MCF 10A (cell line): ENCODE measurements around the gene PPP1R14D. TPM values are rescaled to one million over a fixed set of nuclear protein-coding genes. Genes with fewer than 3 reads are reported as not detected.

Experiments used
- BruUV-seq: library from RNA; stranded (reverse); fragments of 400-500 nt; replicated peaks from 2 replicates; lab custom pipeline; 2021; lab: Mats Ljungman, UMichigan
- CTCF ChIA-PET: fragments of 300-600 bp; sonication (Branson Sonifier 250); formaldehyde crosslinking; extraction: SDS; loops from one replicate; lab custom pipeline; 2021; ENCODE audit warnings: antibody characterized with exemption, inconsistent platforms; lab: Yijun Ruan, JAX
- POLR2A ChIA-PET: fragments of 300-600, 350-650 bp; sonication (Branson Sonifier 250); formaldehyde crosslinking; extraction: SDS; loops from one replicate; lab custom pipeline; 2020; ENCODE audit warnings: antibody characterized with exemption, inconsistent platforms; lab: Yijun Ruan, JAX
- DNase-seq: peaks from one replicate; pipeline ENCODE4 v3.0.0-alpha.2; 2018; ENCODE audit not compliant: unreplicated experiment
- H3K27ac Mint-ChIP-seq: one replicate; pipeline ENCODE4 v1.8.0; 2022; ENCODE audit warnings: mild to moderate bottlenecking, low read depth, mixed read lengths; ENCODE audit not compliant: unreplicated experiment
- H3K27me3 Mint-ChIP-seq: one replicate; pipeline ENCODE4 v1.8.0; 2022; ENCODE audit warnings: mixed read lengths; ENCODE audit not compliant: insufficient read depth, unreplicated experiment
- H3K36me3 Mint-ChIP-seq: one replicate; pipeline ENCODE4 v1.8.0; 2022; ENCODE audit warnings: mild to moderate bottlenecking, moderate library complexity, mixed read lengths; ENCODE audit not compliant: insufficient read depth, unreplicated experiment
- H3K4me1 Mint-ChIP-seq: one replicate; pipeline ENCODE4 v1.8.0; 2022; ENCODE audit warnings: mixed read lengths; ENCODE audit not compliant: insufficient read depth, unreplicated experiment
- H3K4me3 Mint-ChIP-seq: one replicate; pipeline ENCODE4 v1.8.0; 2022; ENCODE audit warnings: mild to moderate bottlenecking, moderate library complexity, mixed read lengths; ENCODE audit not compliant: unreplicated experiment
- H3K9me3 Mint-ChIP-seq: one replicate; pipeline ENCODE4 v1.8.0; 2022; ENCODE audit warnings: mixed read lengths; ENCODE audit not compliant: unreplicated experiment
- intact Hi-C: fragments of 100-400 bp; cut with micrococcal nuclease; formaldehyde crosslinking; loops from 2 replicates; pipeline ENCODE4 v1.14.1; 2022
- total RNA-seq: library from RNA; stranded (reverse); gene quantifications from 2 replicates; pipeline ENCODE4 v1.2.3, GENCODE V29; 2022
- TF ChIP-seq, protein P1 (sequence below): fragments of 200-600 bp; IDR thresholded peaks from one replicate; pipeline ENCODE4 v1.8.0; 2022; ENCODE audit warnings: antibody characterized with exemption, mild to moderate bottlenecking; ENCODE audit not compliant: unreplicated experiment

The PPP1R14D gene
- total RNA-seq, 1 experiment from 2014 or later, result not detected

DNA sequence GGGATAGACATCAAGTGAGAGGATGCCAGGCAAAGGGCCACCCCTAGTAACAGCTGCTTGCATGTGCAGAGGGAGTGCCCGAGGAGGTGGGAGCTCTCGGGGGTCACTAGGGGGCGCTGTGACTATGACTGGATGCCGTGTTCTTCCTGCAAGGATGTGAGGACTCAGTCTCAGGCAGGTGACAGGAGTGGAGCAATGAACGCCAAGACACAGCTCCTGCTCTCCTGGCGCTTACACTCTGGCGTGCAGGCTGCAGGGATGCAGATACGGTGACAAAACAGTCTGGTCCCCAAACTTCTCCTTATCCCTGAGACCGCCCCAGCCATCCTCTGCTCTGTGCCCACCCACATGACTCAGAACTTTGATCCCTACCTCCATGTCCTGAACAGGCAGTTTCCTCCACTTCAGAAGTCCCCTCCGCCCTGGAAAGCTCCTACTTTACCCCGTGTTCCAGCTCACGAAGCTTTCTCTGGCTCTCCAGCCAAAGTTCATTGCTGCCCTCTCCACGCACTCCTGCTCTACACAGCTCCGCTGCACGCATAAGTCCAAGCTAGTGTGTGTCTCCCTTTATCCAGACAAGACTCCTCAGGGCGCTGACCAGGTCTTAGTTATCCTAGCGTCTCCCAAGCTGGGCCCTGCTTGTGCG lies 30.8 kb upstream of the PPP1R14D start:
- intact Hi-C loops, result loop anchor here (5.0 kb wide), 1 partner anchor 112 kb away; no protein-coding TSS in a partner anchor
- POLR2A ChIA-PET, result interaction anchor here (0.6 to 7.8 kb wide), 12 partner anchors 10 to 165 kb away, joined by 3 to 68 read pairs (median 5); partner anchors contain the start of genes DNAJC17, RAD51, RHOV and SPINT1
- peak overlapping the region; percentile 73 for H3K27ac Mint-ChIP-seq

DNA sequence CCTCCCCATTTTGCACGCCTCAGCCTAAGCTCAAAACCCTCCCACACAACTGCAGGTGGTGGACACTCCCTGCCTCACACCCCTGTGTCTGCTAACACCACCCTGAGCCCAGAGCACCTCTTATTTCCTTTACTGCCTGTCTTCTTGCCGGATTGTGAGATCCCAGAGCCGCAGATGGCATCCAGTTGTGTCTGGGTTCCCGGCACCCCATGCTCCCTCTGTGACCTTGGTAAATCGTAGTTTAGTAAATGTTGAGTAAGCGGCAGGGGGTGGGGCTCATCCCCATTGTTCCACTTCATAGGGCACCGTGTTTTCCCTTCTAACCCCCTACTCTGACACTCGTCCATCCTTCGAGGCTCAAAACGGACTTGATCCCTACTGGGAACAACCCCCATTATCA lies 30.2 kb upstream of the PPP1R14D start:
- Mint-ChIP-seq H3K27ac (peak overlapping the region; percentile 73), H3K36me3 (peaks cover 28% of the 10 kb centered on the region)
- BruUV-seq, result no TSS peak

More for the DNA sequence above, 30.8 kb upstream of the PPP1R14D start:
- CTCF ChIA-PET, result interaction anchor here (0.6 to 7.8 kb wide), 13 partner anchors 12 to 1605 kb away, joined by 3 to 131 read pairs (median 3); partner anchors contain the start of genes DNAJC17, SPINT1, VPS18 and ZFYVE19
- no TSS peak for BruUV-seq
- H3K36me3 Mint-ChIP-seq, result peaks cover 21% of the 10 kb centered on the region
- peak; percentile 91 for DNase-seq
- H3K9me3 Mint-ChIP-seq, result no peaks in the 10 kb centered on the region
- TF ChIP-seq, protein P1, sequence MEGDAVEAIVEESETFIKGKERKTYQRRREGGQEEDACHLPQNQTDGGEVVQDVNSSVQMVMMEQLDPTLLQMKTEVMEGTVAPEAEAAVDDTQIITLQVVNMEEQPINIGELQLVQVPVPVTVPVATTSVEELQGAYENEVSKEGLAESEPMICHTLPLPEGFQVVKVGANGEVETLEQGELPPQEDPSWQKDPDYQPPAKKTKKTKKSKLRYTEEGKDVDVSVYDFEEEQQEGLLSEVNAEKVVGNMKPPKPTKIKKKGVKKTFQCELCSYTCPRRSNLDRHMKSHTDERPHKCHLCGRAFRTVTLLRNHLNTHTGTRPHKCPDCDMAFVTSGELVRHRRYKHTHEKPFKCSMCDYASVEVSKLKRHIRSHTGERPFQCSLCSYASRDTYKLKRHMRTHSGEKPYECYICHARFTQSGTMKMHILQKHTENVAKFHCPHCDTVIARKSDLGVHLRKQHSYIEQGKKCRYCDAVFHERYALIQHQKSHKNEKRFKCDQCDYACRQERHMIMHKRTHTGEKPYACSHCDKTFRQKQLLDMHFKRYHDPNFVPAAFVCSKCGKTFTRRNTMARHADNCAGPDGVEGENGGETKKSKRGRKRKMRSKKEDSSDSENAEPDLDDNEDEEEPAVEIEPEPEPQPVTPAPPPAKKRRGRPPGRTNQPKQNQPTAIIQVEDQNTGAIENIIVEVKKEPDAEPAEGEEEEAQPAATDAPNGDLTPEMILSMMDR, result peak; percentile 81
- peaks cover 30% of the 10 kb centered on the region for H3K4me1 Mint-ChIP-seq
- H3K27me3 Mint-ChIP-seq, result no peaks in the 10 kb centered on the region
- H3K4me3 Mint-ChIP-seq, result no peak overlapping the region

DNA sequence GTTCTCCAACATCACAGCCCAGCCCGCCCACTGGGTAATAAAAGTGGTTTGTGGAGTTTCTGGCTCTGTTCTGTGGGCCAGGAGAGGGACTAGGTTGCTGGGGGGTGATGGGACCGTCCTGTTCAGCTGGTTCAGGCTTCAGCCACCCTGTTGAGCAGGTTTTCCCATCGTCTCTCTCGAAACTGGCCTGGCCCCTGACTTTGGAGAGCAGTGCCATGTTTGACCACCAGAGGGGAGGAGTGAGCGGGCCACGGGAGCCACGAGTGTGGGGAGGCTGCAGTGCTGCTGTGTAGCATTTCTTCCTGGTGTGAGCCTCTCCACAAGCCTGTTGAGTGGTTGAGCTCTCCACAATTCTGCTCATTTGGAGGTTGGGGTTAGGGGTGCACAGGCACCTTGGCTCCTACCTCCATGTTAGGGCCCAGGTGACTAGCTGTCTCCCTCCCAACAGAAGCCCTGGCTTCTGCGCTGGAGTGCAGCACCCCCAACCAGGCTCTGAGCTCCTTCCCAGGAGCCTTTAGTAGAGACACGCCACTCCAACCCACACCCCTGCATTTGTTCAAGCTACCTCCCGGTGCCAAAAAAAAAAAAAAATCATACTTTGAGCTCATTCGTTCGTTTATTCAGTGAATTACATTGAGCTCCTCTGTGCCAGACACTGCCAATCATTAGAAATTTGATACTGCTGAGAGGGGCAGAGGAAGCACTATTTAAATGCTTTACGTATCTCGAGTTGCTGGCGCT lies 29.3 kb upstream of the PPP1R14D start:
- no peaks in the 10 kb centered on the region for H3K9me3 Mint-ChIP-seq
- H3K36me3 Mint-ChIP-seq, result peaks cover 37% of the 10 kb centered on the region
- TF ChIP-seq, protein P1, result peak; percentile 89
- CTCF ChIA-PET, result interaction anchor here (0.5 to 7.8 kb wide), 47 partner anchors 11 to 945 kb away, joined by 3 to 131 read pairs (median 4); partner anchors contain the start of genes C15orf62, CHP1, DLL4 and DNAJC17
- POLR2A ChIA-PET, result interaction anchor here (0.6 to 7.8 kb wide), 11 partner anchors 12 to 111 kb away, joined by 3 to 68 read pairs (median 3); partner anchors contain the start of genes DNAJC17, RHOV, SPINT1 and VPS18
- peaks cover 22% of the 10 kb centered on the region for H3K4me1 Mint-ChIP-seq
- H3K4me3 Mint-ChIP-seq, result no peak overlapping the region
- intact Hi-C loops, result loop anchor here (1.0 to 5.0 kb wide), 2 partner anchors 35 to 110 kb away; no protein-coding TSS in a partner anchor
- no peaks in the 10 kb centered on the region for H3K27me3 Mint-ChIP-seq
- no TSS peak for BruUV-seq
- no peak overlapping the region for H3K27ac Mint-ChIP-seq
- peak; percentile 80 for DNase-seq

More for the DNA sequence above, 30.2 kb upstream of the PPP1R14D start:
- H3K27me3 Mint-ChIP-seq, result no peaks in the 10 kb centered on the region
- intact Hi-C loops, result loop anchor here (5.0 kb wide), 1 partner anchor 111 kb away; no protein-coding TSS in a partner anchor
- no peak for DNase-seq
- ChIA-PET CTCF (interaction anchor here (0.6 to 7.8 kb wide), 19 partner anchors 12 to 372 kb away, joined by 3 to 131 read pairs (median 7); partner anchors contain the start of genes CHP1, DNAJC17, SPINT1 and VPS18), POLR2A (interaction anchor here (0.6 to 7.8 kb wide), 12 partner anchors 13 to 164 kb away, joined by 3 to 68 read pairs (median 5); partner anchors contain the start of genes DNAJC17, RAD51, RHOV and SPINT1)
- TF ChIP-seq, protein P1, result no peak
- H3K9me3 Mint-ChIP-seq, result no peaks in the 10 kb centered on the region
- no peak overlapping the region for H3K4me3 Mint-ChIP-seq
- peaks cover 25% of the 10 kb centered on the region for H3K4me1 Mint-ChIP-seq
